Stimulated activated CD4-positive, alpha-beta T cell treated with anti-CD3 and anti-CD28 coated beads, TNF-alpha, amount 100 ng/mL, for 1 hour (primary cell): Measurements from ENCODE around the gene OTOF.

Source experiments
- DNase-seq, 3 donors: peaks; one replicate each; pipeline ENCODE4 v3.0.0-alpha.2; 2020; ENCODE audit warnings: low read depth in 3 of 3, low spot score in 1 of 3

The OTOF gene

DNA sequence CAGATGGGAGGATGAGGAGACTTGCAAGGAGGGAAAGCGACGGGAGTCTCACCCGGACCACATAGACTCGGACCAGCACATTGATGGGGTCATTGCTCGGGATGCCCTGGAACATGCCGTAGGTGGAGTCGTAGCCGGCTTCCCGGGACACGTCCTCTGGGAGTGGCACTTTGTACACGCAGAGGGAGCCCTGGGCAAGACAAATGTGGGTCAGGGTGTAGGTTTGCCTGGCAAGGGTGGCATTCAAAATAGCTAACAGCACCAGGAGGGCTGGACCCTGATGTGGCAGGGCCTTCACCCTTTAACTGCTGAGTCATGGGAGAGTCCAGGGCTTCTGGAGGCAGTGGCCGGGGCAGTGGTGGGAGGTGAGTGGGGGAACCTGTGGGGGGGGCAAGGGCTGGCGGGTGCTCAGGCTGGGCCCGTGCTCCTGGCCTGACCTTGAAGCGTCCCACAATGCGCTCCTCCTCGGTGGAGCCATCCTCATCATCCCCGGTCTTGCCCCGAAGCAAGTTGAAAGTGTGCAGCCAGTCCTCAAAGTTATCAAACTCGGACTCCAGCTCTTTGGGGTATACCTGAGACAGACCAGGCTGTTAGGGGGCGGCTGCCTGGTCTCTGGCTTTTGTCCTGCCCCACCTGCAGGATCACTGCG, 11.1 kb downstream of the OTOF start:
- DNase-seq = no peak

DNA sequence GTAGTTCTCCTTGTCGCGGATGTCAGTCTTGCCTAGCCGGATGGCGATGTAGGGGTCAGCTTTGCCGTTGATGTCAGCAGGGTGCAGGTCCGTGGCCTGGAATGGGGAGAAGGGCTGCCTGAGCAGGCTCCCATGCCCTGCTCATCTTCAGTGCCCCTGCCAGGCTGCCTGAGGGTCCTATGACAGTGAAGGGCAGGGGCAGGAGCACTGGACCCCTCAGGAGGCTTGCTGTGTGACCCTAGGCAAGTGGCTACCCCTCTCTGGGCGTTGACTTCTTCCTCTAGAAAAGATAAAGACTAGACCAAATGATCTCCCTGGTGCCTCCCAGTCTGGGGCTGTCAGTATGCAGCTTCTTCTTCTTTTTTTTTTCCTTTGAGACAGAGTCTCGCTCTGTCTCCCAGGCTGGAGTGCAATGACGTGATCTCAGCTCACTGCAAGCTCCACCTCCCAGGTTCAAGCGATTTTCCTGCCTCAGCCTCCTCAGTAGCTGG, 11.9 kb downstream of the OTOF start:
- DNase-seq = no peak

GRCh38 chr2:26465266-26465925, 12.5 kb downstream of the OTOF start:
- no peak for DNase-seq

DNA sequence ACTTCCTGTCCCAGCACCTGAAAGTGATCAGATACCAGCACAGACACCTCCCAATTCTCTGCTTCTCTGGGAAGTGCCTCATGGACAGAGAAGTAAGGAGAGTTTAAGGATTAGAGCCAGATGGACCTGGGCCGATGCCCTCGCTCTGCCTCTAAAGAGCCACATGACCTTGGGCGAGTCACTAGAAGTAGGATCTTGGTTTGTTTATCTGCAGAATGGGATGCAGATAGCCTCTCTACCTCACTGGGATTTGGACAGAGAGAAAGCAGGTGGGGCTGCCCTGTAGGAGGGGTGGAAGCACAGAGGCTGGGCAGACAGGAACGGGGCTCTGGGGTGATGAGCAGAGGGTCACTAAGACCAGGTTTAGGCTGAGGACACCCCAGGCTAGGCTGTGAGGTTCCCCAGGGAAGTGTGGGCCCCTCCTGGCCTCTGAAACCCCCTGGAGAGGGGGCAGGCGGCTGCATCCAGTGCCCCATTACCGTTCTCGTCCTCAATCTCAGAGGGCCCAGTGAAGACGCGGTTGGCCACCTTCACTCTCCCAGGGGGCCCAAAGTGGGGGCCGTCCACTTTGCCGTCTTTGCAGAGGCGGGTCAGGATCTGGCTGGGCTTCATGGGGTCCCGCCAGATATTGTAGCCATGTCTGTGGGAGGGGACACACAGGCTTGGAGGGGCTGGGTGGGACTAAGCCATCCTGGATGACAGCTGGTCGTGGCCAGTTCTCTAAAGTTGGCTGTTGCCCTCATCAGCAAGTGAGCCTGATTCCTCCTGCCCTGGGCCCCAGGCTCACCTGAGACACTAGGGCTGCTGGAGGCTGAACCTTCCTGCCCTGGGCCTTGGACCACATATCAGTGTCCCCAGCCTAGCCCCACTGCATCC, 13.3 kb downstream of the OTOF start:
- DNase-seq = no peak

DNA sequence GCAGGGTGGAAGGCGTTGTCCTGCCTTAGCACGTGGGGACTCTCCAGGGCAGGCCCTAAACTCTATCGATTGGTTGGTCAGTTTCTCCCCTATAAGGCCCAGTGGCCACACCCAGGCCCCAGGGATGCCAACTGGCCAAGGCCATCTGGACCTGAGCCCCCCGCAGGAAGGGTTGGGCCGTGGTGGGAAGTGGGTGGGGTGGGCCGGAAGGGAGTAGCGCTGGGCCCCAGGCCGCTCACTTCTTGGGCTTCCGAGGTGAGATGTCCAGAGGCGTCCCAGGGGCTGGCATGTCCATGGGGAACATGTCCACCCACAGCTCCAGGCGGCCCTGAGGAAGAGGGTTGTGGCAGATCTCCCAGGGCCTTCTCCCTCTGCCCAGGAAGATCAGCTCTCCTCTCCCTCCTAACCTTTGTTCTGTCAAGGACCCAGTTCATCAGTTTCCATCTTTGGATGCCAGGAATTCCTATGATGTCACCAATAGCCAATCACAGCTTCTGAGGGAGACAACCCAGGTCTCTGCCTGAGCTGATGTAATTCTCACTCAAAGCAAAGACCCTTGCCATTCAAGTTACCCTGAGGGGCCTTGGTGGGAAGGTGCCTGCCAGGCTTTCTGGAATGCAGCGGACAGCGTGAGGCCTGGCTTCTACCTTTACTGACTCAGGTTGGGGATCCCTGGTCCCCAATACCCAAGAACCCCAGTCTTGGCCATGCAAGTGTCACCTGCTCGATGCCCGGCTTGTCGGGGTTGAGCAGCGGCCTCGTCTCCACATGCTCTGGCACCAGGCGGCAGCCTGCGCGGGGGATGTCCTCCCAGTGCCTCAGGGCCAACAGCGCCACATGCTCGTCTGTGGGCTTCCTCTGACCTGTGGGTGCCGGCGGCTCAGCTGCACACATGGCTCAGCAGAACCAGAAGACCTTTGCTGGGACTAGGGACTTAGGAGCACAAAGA, 14.4 kb downstream of the OTOF start:
- DNase-seq = no peak

GRCh38 chr2:26462511-26463243, 15.2 kb downstream of the OTOF start:
- no peak for DNase-seq

- no peak for DNase-seq
Observed at GRCh38 chr2:26462100-26462499, 15.8 kb downstream of the OTOF start.

DNA sequence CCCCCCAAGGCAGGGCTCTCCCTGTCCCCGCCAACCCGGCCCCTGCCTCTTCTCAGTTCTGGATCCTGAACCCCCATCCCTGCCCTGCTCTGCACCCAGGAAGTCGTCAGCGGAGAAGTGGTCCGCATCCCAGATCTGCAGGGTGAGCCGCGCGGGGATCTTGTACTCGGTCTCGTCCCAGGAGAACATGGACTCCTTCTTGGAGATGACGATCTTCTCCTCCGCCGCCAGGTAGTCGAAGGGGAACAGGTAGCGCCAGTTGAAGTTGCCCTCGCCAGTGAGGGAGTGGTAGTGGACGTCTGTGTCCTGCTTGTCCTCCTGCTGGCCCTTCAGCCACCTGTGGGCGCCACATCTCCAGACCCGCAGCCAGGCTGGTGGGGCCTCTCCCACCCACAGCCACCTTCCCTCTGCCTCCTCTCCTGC, 16.3 kb downstream of the OTOF start:
- DNase-seq = no peak

- DNase-seq = no peak
Observed at GRCh38 chr2:26460613-26461031, 17.3 kb downstream of the OTOF start.

GRCh38 chr2:26459991-26460612, 17.8 kb downstream of the OTOF start:
- DNase-seq = no peak

DNA sequence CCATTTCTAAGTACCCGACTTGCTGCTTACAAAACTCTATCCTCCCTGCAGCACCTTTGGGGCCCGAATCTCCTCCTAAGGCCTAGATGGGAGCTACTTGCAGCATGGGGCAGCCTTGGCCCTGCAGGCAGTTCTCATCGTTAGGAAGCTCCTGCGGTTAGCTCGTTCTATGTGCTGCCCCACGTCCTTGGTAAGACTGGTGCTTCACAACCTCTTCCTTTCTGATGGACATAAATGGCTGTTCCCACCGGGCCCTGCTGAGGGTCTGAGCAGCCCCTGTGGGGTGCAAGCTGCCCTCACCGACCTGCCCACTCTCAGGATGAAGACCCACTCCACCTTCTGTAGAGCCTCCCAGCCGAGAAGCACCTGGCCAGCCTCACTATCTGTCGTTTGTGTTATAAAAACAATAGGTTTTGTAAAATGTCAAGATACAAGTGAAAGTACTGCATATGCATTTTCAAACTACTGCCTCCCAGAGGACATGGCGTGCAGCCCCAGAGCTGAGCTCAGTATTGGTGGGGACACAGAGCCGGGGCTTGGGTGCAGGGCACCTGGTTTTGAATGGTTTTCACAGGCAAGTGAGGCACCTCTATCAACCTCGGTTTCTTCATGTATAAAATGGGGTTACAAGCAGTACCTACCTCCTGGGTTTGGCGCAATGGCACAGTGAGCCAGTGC, 19.4 kb downstream of the OTOF start:
- DNase-seq = no peak

DNA sequence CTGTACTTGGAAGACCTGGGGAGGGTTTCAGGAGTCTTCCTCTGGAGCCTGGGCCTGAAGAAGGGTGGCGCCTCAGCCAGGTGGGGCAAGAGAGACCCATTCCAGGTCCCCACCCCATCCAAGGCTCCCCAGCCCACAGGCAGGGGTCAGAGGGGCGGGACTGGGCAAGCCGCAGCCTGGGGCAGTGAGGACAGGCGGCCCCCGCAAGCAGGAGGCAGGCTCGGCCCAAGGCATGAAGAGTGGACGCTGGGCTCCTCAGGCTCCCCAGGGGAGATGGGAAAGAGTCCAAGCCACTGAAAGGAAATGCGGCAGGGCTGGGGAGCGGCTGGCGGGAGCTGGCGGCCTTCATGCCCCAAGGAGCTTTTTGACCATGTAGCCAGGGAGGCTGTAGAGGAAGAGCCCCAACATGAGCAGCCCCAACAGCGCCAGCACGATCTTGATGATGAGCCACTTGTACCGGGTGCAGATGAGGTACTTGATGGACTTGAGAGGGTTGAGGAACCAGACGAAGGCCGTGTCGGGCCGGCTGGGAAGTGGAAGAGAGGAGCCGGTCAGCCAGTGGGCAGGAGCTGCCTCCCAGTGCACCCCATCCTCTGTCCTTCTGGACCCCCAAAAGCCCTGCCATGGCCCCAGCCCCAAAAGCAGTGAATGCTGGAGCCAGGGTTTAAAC, 20.1 kb downstream of the OTOF start:
- DNase-seq = no peak

DNA sequence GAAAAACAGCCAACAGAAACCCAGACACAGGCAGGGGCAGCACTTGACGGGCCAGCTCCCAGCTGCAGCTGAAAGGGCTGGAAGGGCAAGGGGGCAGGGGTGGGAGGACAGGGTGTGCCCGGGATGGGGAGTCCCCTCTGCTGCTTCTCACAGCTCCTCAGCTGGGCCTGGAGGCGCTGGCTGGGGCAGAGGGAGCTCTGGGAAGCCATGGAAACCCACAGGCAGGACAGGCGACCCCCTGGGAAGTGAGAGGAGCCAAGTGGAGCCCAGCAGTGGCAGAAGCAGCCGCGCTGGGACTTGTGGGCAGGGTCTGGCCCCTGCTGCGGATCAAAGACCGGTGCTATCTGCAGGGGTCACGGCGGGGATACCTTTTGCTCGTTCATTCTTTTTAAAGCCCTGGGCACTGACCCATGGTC, 20.7 kb downstream of the OTOF start:
- no peak for DNase-seq

GRCh38 chr2:26456440-26457250, 21.3 kb downstream of the OTOF start:
- no peak for DNase-seq

DNA sequence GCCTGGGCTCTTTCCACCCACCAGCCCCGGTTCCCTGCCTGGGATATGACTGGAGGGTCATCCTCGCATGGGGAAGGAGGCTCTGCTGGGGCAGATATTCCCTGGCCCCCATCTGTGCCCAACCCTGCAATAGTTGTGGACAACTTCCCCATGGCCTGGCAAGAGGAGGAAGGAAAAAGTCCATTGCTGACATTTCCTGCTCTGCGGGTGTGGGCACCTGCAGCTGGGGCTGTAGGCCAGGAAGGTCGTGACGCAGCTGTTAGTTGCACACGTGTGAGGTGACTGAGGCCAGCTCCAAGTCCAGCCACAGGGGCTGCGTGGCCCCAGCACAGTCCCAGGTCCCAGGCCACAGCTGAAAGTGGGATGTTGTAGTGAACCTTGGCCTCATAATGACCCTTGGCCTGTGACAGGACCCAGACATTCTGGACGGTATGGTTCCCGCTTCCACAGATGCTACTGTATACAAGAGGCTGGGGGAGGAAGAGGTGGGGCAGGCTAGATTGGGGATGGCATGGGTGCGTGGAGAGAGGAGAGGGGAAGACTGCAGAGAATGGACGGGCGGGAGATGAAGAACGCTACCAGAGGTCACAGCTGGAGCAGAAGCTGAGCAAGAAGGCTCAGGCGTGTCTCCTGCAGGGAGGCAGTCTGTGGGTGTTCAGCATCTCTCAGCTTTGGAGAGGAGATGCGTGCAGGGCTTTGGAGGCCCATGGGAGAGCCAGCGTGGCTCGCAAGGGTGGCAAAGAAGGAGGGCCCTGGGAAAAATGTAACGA, 22.1 kb downstream of the OTOF start:
- no peak for DNase-seq

- DNase-seq = no peak
Observed at GRCh38 chr2:26455037-26455669, 22.8 kb downstream of the OTOF start.
